Pancreas (tissue), 10 donors: Measurements from ENCODE around the gene COL5A1. TPM values are rescaled to one million over a fixed set of nuclear protein-coding genes. Genes with fewer than 3 reads are reported as not detected.
"Not testable (repeated sequence)": the region's sequence is repeated elsewhere in the genome, so short reads cannot be mapped to it uniquely, and the experiment has no call there.

ENCODE experiments used
- ATAC-seq, 4 donors: fragments of 200-7000 bp; cut with Tn5 transposase; one replicate each; pipeline versions ENCODE4 v1.8.0 to v1.9.1; 2020; ENCODE audit warnings: mild to moderate bottlenecking in 4 of 4, moderate library complexity in 4 of 4
- DNase-seq, 6 donors: peaks; one replicate each; pipeline ENCODE4 v3.0.0-alpha.2; 2020
- FAIRE-seq: peaks from 2 replicates; lab custom pipeline; 2012; peaks lifted over from hg19 to GRCh38; lab: Jason Lieb, UNC
- H3K27ac ChIP-seq, 4 donors: fragments of 200-600 bp; sonication (generic); 1 replicate in 3 of 4; 2 replicates in 1 of 4; pipeline versions ENCODE4 v1.5.0 to v1.8.0; 2020
- H3K27me3 ChIP-seq, 4 donors: fragments of 200-600 bp; one replicate each; pipeline ENCODE4 v1.8.0; 2021
- H3K36me3 ChIP-seq, 3 donors: fragments of 200-600 bp; sonication (generic) in 1 of 3; one replicate each; pipeline versions ENCODE4 v1.5.0 to v1.8.0; 2020 to 2021
- H3K4me1 ChIP-seq, 3 donors: fragments of 200-600 bp; one replicate each; pipeline ENCODE4 v1.8.0; 2021
- H3K4me3 ChIP-seq, 4 donors: fragments of 200-600 bp; sonication (generic) in 2 of 4; one replicate each; pipeline versions ENCODE4 v1.5.0 to v1.8.0; 2020 to 2021
- H3K9me3 ChIP-seq, 4 donors: fragments of 200-600 bp; one replicate each; pipeline ENCODE4 v1.8.0; 2021
- WGBS, 2 donors: extraction: QIAGEN DNeasy Blood & Tissue Kit; methylation state at CpG; one replicate each; pipeline ENCODE4 v1.1.7; 2013; 5-methylcytosine and 5-hydroxymethylcytosine counted together
- intact Hi-C, 3 donors: fragments of 100-400 bp; cut with DNase I; formaldehyde crosslinking; loops; one replicate each; pipeline versions ENCODE4 v1.11.1 to v1.14.2; 2022
- polyA plus RNA-seq, 2 donors: library from polyadenylated mRNA; stranded (reverse); fragments of 200-250 nt; gene quantifications; one replicate each; pipeline ENCODE4 v1.2.3, GENCODE V29; 2013
- total RNA-seq, 6 donors: library from RNA; stranded (reverse); fragmentation: NEBNext Ultra II Directional in 4 of 6; extraction: Animal tissue kit (Norgen Biotek cat#: 25700) in 4 of 6; gene quantifications; one replicate each; pipeline versions ENCODE4 v1.2.1 to v1.2.4, GENCODE V29; 2021 to 2023
- TF ChIP-seq, protein P1 (sequence below), 4 donors: fragments of 200-600 bp; sonication (generic) in 3 of 4; IDR thresholded peaks; one replicate each; pipeline versions ENCODE4 v1.5.0 to v1.8.0; 2021; ENCODE audit warnings: antibody characterized with exemption in 4 of 4
- donor health status: healthy with polysubstance abuse.
- donor health status: DM: no; HTN: no; CAD: no; lungs with moderate emphysema.
- donor health status: DM: no; HTN: no; CAD: no.
- donor health status: control.
- donor health status: control.
- donor health status: Bipolar disorder and iron deficiency.
- donor health status: DM: yes; HTN: yes; CAD: no.
- donor health status: DM: no; HTN: no; CAD: no.
- donor health status: DM: no; HTN: no; CAD: no.
- donor health status: DM: yes; HTN: yes; CAD: no.

The COL5A1 gene
- total and polyA plus RNA-seq, 8 donors: 1.2 to 62.8 (median 3.5) TPM

DNA sequence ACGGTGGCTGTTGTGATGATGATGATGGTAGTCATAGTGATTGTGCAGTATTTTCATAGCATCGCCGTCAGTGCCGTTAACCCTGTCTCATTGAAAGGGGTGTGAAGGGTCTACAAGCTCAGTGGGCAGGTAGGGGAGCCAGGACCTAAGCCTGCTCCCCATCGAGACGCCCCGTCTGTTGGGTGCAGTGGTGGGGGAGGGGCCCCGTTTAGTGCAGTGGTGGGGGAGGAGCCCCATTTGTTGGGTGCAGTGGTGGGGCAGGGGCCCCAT lies 68.6 kb downstream of the COL5A1 start:
- DNase-seq (peak in 2 of 6 donors; percentile 12 to 28), ATAC-seq (no peak), FAIRE-seq (no peak)
- intact Hi-C loops: no loop called here
- no peaks in the 10 kb centered on the region for H3K9me3 ChIP-seq
- no peaks in the 10 kb centered on the region for H3K36me3 ChIP-seq
- H3K27me3 ChIP-seq: no peaks in the 10 kb centered on the region
- no peak overlapping the region for H3K27ac ChIP-seq
- 71 to 72% methylated on average over 8 of the region's 8 CpGs for WGBS, 2 donors
- TF ChIP-seq, protein P1, sequence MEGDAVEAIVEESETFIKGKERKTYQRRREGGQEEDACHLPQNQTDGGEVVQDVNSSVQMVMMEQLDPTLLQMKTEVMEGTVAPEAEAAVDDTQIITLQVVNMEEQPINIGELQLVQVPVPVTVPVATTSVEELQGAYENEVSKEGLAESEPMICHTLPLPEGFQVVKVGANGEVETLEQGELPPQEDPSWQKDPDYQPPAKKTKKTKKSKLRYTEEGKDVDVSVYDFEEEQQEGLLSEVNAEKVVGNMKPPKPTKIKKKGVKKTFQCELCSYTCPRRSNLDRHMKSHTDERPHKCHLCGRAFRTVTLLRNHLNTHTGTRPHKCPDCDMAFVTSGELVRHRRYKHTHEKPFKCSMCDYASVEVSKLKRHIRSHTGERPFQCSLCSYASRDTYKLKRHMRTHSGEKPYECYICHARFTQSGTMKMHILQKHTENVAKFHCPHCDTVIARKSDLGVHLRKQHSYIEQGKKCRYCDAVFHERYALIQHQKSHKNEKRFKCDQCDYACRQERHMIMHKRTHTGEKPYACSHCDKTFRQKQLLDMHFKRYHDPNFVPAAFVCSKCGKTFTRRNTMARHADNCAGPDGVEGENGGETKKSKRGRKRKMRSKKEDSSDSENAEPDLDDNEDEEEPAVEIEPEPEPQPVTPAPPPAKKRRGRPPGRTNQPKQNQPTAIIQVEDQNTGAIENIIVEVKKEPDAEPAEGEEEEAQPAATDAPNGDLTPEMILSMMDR (IDR thresholded peaks at IDR 0.05): no peak
- H3K4me1 ChIP-seq: no peaks in the 10 kb centered on the region
- H3K4me3 ChIP-seq: no peak overlapping the region

DNA sequence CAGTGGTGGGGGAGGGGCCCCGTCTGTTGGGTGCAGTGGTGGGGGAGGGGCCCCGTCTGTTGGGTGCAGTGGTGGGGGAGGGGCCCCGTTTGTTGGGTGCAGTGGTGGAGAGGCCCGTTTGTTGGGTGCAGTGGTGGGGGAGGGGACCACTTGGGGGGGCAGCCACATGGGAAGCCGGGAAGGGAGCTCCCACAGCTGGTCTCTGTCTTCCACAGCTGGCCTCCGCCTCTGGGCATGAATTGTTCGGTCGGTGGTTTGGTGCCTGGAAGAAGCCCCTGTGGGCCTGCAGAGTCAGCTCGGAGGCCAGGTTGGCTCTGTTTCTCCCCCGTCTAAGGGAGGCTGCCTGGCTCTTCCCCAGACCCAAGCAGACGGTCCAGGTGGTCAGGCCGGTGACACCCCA lies 69.3 kb downstream of the COL5A1 start:
- peak in 1 of 6 donors; percentile 51 for DNase-seq
- no peaks in the 10 kb centered on the region for H3K9me3 ChIP-seq
- H3K36me3 ChIP-seq: no peaks in the 10 kb centered on the region
- ATAC-seq: no peak
- intact Hi-C loops: no loop called here
- no peaks in the 10 kb centered on the region for H3K27me3 ChIP-seq
- WGBS, 2 donors: 54 to 72% methylated on average over 9 to 12 of the region's 12 CpGs
- TF ChIP-seq, protein P1 (IDR thresholded peaks at IDR 0.05): no peak
- H3K27ac ChIP-seq: no peak overlapping the region
- no peak overlapping the region for H3K4me3 ChIP-seq
- no peak for FAIRE-seq
- H3K4me1 ChIP-seq: no peaks in the 10 kb centered on the region

DNA sequence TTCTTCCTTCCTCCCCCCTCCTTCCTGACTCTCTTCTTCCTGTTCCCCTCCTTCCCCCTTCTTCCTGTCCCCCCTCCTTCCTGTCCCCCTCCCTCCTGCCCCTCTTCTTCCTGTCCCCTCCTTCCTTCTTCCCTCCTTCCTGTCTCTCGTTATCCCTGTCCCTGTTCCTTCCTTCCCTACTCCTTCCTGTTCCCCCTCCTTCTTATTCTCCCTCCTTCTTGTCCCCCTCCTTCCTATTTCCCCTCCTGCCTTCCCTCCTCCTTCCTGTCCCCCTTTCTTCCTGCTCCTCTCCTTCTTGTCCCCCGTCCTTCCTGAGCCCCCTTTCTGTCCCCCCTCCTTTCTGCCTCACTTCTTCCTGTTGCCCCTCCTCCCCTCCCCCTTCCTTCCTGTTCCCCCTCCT lies 70.6 kb downstream of the COL5A1 start:
- H3K36me3 ChIP-seq: no peaks in the 10 kb centered on the region
- intact Hi-C loops: no loop called here
- ATAC-seq (no peak), FAIRE-seq (no peak), DNase-seq (no peak)
- 20 to 53% methylated on average over 2 of the region's 2 CpGs for WGBS, 2 donors
- H3K9me3 ChIP-seq: no peaks in the 10 kb centered on the region
- H3K27me3 ChIP-seq: no peaks in the 10 kb centered on the region
- TF ChIP-seq, protein P1 (IDR thresholded peaks at IDR 0.05): no peak
- no peaks in the 10 kb centered on the region for H3K4me1 ChIP-seq
- no peak overlapping the region for H3K27ac ChIP-seq
- H3K4me3 ChIP-seq: no peak overlapping the region

DNA sequence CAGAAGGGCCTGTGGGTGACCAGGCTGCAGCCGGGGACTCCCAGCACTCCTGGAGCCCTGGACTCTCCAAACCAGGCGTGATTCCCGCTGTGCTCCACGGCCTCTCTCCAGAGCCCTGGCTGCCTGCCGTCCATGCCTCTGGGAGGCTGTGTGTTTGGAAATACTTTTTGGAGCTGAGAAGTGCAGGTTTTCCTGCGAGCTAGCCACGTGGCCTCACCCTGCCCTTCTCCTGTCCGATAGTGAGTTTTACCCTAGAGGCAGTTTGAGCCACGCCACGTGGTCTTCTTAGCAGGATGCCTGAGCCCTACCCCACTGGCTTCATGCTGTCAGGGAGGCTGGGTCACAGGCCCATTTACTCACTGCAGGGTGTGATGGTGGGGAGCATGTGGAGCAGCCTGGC lies 71.3 kb downstream of the COL5A1 start:
- H3K4me1 ChIP-seq: no peaks in the 10 kb centered on the region
- H3K9me3 ChIP-seq: no peaks in the 10 kb centered on the region
- no peaks in the 10 kb centered on the region for H3K27me3 ChIP-seq
- intact Hi-C loops: no loop called here
- no peaks in the 10 kb centered on the region for H3K36me3 ChIP-seq
- WGBS, 2 donors: 36 to 46% methylated on average over 10 of the region's 10 CpGs
- DNase-seq (peak in 1 of 6 donors; percentile 48), FAIRE-seq (no peak), ATAC-seq (no peak)
- H3K4me3 ChIP-seq: no peak overlapping the region
- TF ChIP-seq, protein P1 (IDR thresholded peaks at IDR 0.05): no peak
- no peak overlapping the region for H3K27ac ChIP-seq

DNA sequence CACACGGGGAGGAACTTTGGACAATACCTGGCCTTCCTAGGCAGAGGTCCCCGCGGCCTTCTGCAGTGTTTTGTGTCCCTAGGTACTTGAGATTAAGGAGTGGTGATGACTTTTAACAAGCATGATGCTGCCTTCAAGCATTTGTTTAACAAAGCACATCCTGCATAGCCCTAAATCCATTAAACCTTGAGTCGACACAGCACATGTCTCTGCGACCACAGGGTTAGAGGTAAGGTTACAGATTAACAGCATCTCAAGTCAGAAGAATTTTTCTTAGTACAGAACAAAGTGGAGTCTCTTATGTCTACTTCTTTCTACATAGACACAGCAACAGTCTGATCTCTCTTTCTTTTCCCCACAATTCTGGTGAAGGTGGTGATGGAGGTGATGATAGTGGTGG lies 73.9 kb downstream of the COL5A1 start:
- H3K4me3 ChIP-seq, FAIRE-seq, intact Hi-C loops, H3K4me1 ChIP-seq, H3K36me3 ChIP-seq, DNase-seq, H3K9me3 ChIP-seq, H3K27me3 ChIP-seq, ATAC-seq, H3K27ac ChIP-seq: not testable (repeated sequence)
- WGBS, 2 donors: 53 to 66% methylated on average over 5 of the region's 5 CpGs

DNA sequence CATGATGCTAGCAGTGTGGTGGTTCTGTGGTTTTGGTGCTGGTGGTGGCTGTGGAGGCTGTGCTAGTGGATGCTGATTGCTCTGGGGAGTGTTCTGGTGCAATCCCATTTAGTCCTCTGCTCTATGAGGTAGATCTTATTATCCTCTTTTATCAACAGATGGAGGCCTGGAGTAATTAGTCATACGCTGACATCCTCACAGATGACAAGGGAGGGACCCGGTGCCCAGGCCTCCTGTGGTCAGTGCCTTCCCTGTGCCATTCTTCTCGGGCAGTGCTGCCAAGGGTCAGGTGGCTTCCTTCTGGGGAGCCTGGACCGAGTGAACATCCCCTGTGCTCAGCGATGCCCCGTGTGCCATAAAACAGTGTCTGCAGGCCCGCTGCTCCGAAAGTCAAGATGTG lies 74.5 kb downstream of the COL5A1 start:
- Histone ChIP-seq H3K4me3 (no peak overlapping the region), H3K27me3 (no peaks in the 10 kb centered on the region), H3K9me3 (no peaks in the 10 kb centered on the region), H3K27ac (no peak overlapping the region), H3K36me3 (no peaks in the 10 kb centered on the region), H3K4me1 (no peaks in the 10 kb centered on the region)
- FAIRE-seq (no peak), ATAC-seq (no peak), DNase-seq (no peak)
- WGBS, 2 donors: 64 to 80% methylated on average over 8 of the region's 8 CpGs
- intact Hi-C loops: no loop called here
- TF ChIP-seq, protein P1 (IDR thresholded peaks at IDR 0.05): no peak
